ENCODE measurements around the gene SKI.

Gene SKI

GRCh38 chr1:2186901-2187300, 41.2 kb upstream of the SKI start:
- H3K9me3 ChIP-seq (ENCODE audit: control insufficient read depth, low read length): no peaks in the 10 kb centered on the region
- H3K27me3 ChIP-seq (ENCODE audit: control insufficient read depth, insufficient read depth, low read length): no peaks in the 10 kb centered on the region
- no peak overlapping the region for H3K9ac ChIP-seq (ENCODE audit: low read length)
- peaks cover 22% of the 10 kb centered on the region for H3K4me1 ChIP-seq (ENCODE audit: control insufficient read depth, insufficient read depth, low read length)
- H3K4me3 ChIP-seq (ENCODE audit: low read length): no peak overlapping the region
- H3K36me3 ChIP-seq (ENCODE audit: control insufficient read depth, insufficient read depth, low read length): no peaks in the 10 kb centered on the region

GRCh38 chr1:2187619-2188018, 40.5 kb upstream of the SKI start:
- no peak overlapping the region for H3K4me3 ChIP-seq (ENCODE audit: low read length)
- no peaks in the 10 kb centered on the region for H3K36me3 ChIP-seq (ENCODE audit: control insufficient read depth, insufficient read depth, low read length)
- no peaks in the 10 kb centered on the region for H3K27me3 ChIP-seq (ENCODE audit: control insufficient read depth, insufficient read depth, low read length)
- H3K9me3 ChIP-seq (ENCODE audit: control insufficient read depth, low read length): no peaks in the 10 kb centered on the region
- H3K9ac ChIP-seq (ENCODE audit: low read length): no peak overlapping the region
- peaks cover 28% of the 10 kb centered on the region for H3K4me1 ChIP-seq (ENCODE audit: control insufficient read depth, insufficient read depth, low read length)

- no peaks in the 10 kb centered on the region for H3K27me3 ChIP-seq (ENCODE audit: control insufficient read depth, insufficient read depth, low read length)
- no peaks in the 10 kb centered on the region for H3K9me3 ChIP-seq (ENCODE audit: control insufficient read depth, low read length)
- H3K36me3 ChIP-seq (ENCODE audit: control insufficient read depth, insufficient read depth, low read length): no peaks in the 10 kb centered on the region
- H3K9ac ChIP-seq (ENCODE audit: low read length): no peak overlapping the region
- peaks cover 34% of the 10 kb centered on the region for H3K4me1 ChIP-seq (ENCODE audit: control insufficient read depth, insufficient read depth, low read length)
- no peak overlapping the region for H3K4me3 ChIP-seq (ENCODE audit: low read length)
Measured at GRCh38 chr1:2188336-2188735, 39.8 kb upstream of the SKI start.

- no peaks in the 10 kb centered on the region for H3K27me3 ChIP-seq (ENCODE audit: control insufficient read depth, insufficient read depth, low read length)
- peaks cover 41% of the 10 kb centered on the region for H3K4me1 ChIP-seq (ENCODE audit: control insufficient read depth, insufficient read depth, low read length)
- H3K36me3 ChIP-seq (ENCODE audit: control insufficient read depth, insufficient read depth, low read length): no peaks in the 10 kb centered on the region
- no peaks in the 10 kb centered on the region for H3K9me3 ChIP-seq (ENCODE audit: control insufficient read depth, low read length)
- H3K4me3 ChIP-seq (ENCODE audit: low read length): peak overlapping the region; percentile 63
- peak overlapping the region; percentile 66 for H3K9ac ChIP-seq (ENCODE audit: low read length)
Measured at GRCh38 chr1:2189459-2190425, 38.4 kb upstream of the SKI start.

GRCh38 chr1:2190491-2190976, 37.6 kb upstream of the SKI start:
- no peaks in the 10 kb centered on the region for H3K27me3 ChIP-seq (ENCODE audit: control insufficient read depth, insufficient read depth, low read length)
- peak overlapping the region; percentile 63 for H3K4me3 ChIP-seq (ENCODE audit: low read length)
- no peaks in the 10 kb centered on the region for H3K9me3 ChIP-seq (ENCODE audit: control insufficient read depth, low read length)
- H3K4me1 ChIP-seq (ENCODE audit: control insufficient read depth, insufficient read depth, low read length): peaks cover 46% of the 10 kb centered on the region
- no peaks in the 10 kb centered on the region for H3K36me3 ChIP-seq (ENCODE audit: control insufficient read depth, insufficient read depth, low read length)
- H3K9ac ChIP-seq (ENCODE audit: low read length): peak overlapping the region; percentile 66

GRCh38 chr1:2192031-2192995, 35.8 kb upstream of the SKI start:
- Histone ChIP-seq H3K4me1 (ENCODE audit: control insufficient read depth, insufficient read depth, low read length) (peaks cover 56% of the 10 kb centered on the region), H3K4me3 (ENCODE audit: low read length) (no peak overlapping the region), H3K9ac (ENCODE audit: low read length) (no peak overlapping the region), H3K27me3 (ENCODE audit: control insufficient read depth, insufficient read depth, low read length) (no peaks in the 10 kb centered on the region), H3K9me3 (ENCODE audit: control insufficient read depth, low read length) (no peaks in the 10 kb centered on the region), H3K36me3 (ENCODE audit: control insufficient read depth, insufficient read depth, low read length) (no peaks in the 10 kb centered on the region)

- Histone ChIP-seq H3K4me1 (ENCODE audit: control insufficient read depth, insufficient read depth, low read length) (peaks cover 59% of the 10 kb centered on the region), H3K36me3 (ENCODE audit: control insufficient read depth, insufficient read depth, low read length) (no peaks in the 10 kb centered on the region), H3K9ac (ENCODE audit: low read length) (peak overlapping the region; percentile 57), H3K4me3 (ENCODE audit: low read length) (no peak overlapping the region), H3K9me3 (ENCODE audit: control insufficient read depth, low read length) (no peaks in the 10 kb centered on the region), H3K27me3 (ENCODE audit: control insufficient read depth, insufficient read depth, low read length) (no peaks in the 10 kb centered on the region)
Measured at GRCh38 chr1:2193514-2194281, 34.4 kb upstream of the SKI start.

- H3K4me1 ChIP-seq (ENCODE audit: control insufficient read depth, insufficient read depth, low read length): peaks cover 66% of the 10 kb centered on the region
- H3K27me3 ChIP-seq (ENCODE audit: control insufficient read depth, insufficient read depth, low read length): no peaks in the 10 kb centered on the region
- H3K9me3 ChIP-seq (ENCODE audit: control insufficient read depth, low read length): no peaks in the 10 kb centered on the region
- H3K36me3 ChIP-seq (ENCODE audit: control insufficient read depth, insufficient read depth, low read length): no peaks in the 10 kb centered on the region
- peak within 1 kb of the TSS; percentile 36 for H3K4me3 ChIP-seq (ENCODE audit: low read length)
- H3K9ac ChIP-seq (ENCODE audit: low read length): peak within 1 kb of the TSS; percentile 81
Measured at GRCh38 chr1:2194319-2194897, 33.7 kb upstream of the SKI start, which contains the start of gene FAAP20. Gene FAAP20, minus strand, starts transcription at chr1:2194772. Its CDS starts 23 bp downstream, at chr1:2194749.

GRCh38 chr1:2194898-2195673, 33.0 kb upstream of the SKI start:
- Histone ChIP-seq H3K27me3 (ENCODE audit: control insufficient read depth, insufficient read depth, low read length) (no peaks in the 10 kb centered on the region), H3K9me3 (ENCODE audit: control insufficient read depth, low read length) (no peaks in the 10 kb centered on the region), H3K36me3 (ENCODE audit: control insufficient read depth, insufficient read depth, low read length) (no peaks in the 10 kb centered on the region), H3K4me3 (ENCODE audit: low read length) (peak overlapping the region; percentile 36), H3K9ac (ENCODE audit: low read length) (peak overlapping the region; percentile 81), H3K4me1 (ENCODE audit: control insufficient read depth, insufficient read depth, low read length) (peaks cover 64% of the 10 kb centered on the region)

- no peak overlapping the region for H3K4me3 ChIP-seq (ENCODE audit: low read length)
- no peaks in the 10 kb centered on the region for H3K9me3 ChIP-seq (ENCODE audit: control insufficient read depth, low read length)
- peaks cover 57% of the 10 kb centered on the region for H3K4me1 ChIP-seq (ENCODE audit: control insufficient read depth, insufficient read depth, low read length)
- peak overlapping the region; percentile 81 for H3K9ac ChIP-seq (ENCODE audit: low read length)
- no peaks in the 10 kb centered on the region for H3K36me3 ChIP-seq (ENCODE audit: control insufficient read depth, insufficient read depth, low read length)
- no peaks in the 10 kb centered on the region for H3K27me3 ChIP-seq (ENCODE audit: control insufficient read depth, insufficient read depth, low read length)
Measured at GRCh38 chr1:2195785-2196184, 32.3 kb upstream of the SKI start.
